ENCODE data around the gene ADGRE1. TPM values are rescaled to one million over a fixed set of nuclear protein-coding genes. Genes with fewer than 3 reads are reported as not detected.

ADGRE1 gene
- total RNA-seq, 4 donors from 2014 or later: not detected

- Histone ChIP-seq H3K9me3 (no peaks in the 10 kb centered on the region), H3K36me3 (no peaks in the 10 kb centered on the region), H3K4me1 (no peaks in the 10 kb centered on the region), H3K27ac (no peak overlapping the region), H3K27me3 (no peaks in the 10 kb centered on the region), H3K4me3 (replicated peaks in 1 of 3) (no peak overlapping the region)
- 75 to 83% methylated on average over 3 of the region's 3 CpGs for WGBS, 2 donors
- TF ChIP-seq POLR2A (IDR thresholded peaks at IDR 0.05) (no peak), CTCF (IDR thresholded peaks at IDR 0.05) (no peak)
- intact Hi-C loops (cut with DNase I): no loop called here
- DNase-seq: no peak
Observed at GRCh38 chr19:6979399-6979798, 92.0 kb downstream of the ADGRE1 start.

- Histone ChIP-seq H3K4me3 (replicated peaks in 1 of 3) (no peak overlapping the region), H3K9me3 (no peaks in the 10 kb centered on the region), H3K4me1 (no peaks in the 10 kb centered on the region), H3K27ac (no peak overlapping the region), H3K27me3 (no peaks in the 10 kb centered on the region), H3K36me3 (no peaks in the 10 kb centered on the region)
- intact Hi-C loops (cut with DNase I): no loop called here
- TF ChIP-seq POLR2A (IDR thresholded peaks at IDR 0.05) (no peak), CTCF (IDR thresholded peaks at IDR 0.05) (no peak)
- DNase-seq: no peak
Observed at GRCh38 chr19:6983448-6983847, 96.1 kb downstream of the ADGRE1 start.

GRCh38 chr19:6987850-6988249 is 100.5 kb downstream of the ADGRE1 start:
- 48 to 49% methylated on average over 4 of the region's 4 CpGs for WGBS, 2 donors

GRCh38 chr19:6988257-6988656 is 100.9 kb downstream of the ADGRE1 start:
- no peaks in the 10 kb centered on the region for H3K36me3 ChIP-seq
- TF ChIP-seq POLR2A (IDR thresholded peaks at IDR 0.05): no peak
- TF ChIP-seq CTCF (IDR thresholded peaks at IDR 0.05): no peak
- no peak overlapping the region for H3K27ac ChIP-seq
- intact Hi-C loops (cut with DNase I): no loop called here
- no peak overlapping the region for H3K4me3 ChIP-seq (replicated peaks in 1 of 3)
- no peak for DNase-seq
- no peaks in the 10 kb centered on the region for H3K9me3 ChIP-seq
- H3K27me3 ChIP-seq: no peaks in the 10 kb centered on the region
- no peaks in the 10 kb centered on the region for H3K4me1 ChIP-seq
- WGBS, 2 donors: 45 to 70% methylated on average over 3 of the region's 3 CpGs

More at GRCh38 chr19:6987850-6988249, 100.5 kb downstream of the ADGRE1 start:
- no peak for DNase-seq
- H3K27me3 ChIP-seq: no peaks in the 10 kb centered on the region
- no peaks in the 10 kb centered on the region for H3K36me3 ChIP-seq
- intact Hi-C loops (cut with DNase I): no loop called here
- no peak overlapping the region for H3K27ac ChIP-seq
- H3K9me3 ChIP-seq: no peaks in the 10 kb centered on the region
- TF ChIP-seq POLR2A (IDR thresholded peaks at IDR 0.05) (no peak), CTCF (IDR thresholded peaks at IDR 0.05) (no peak)
- H3K4me3 ChIP-seq (replicated peaks in 1 of 3): no peak overlapping the region
- no peaks in the 10 kb centered on the region for H3K4me1 ChIP-seq

Small RNA genes within 50 kb of the gene (small RNA-seq; reads per million reads assigned to genes)
- gene RF00017: not detected

Other genes with a start within 250 kb of the ADGRE1 start
- gene TNFSF14, start 217.4 kb upstream of the ADGRE1 start, total RNA-seq: 1 to 10 TPM in 1 of 4 donors, under 1 TPM in 2, not detected in 1; 0.54 to 1.1 (median 0.63) TPM
- 100 to 1,000 TPM; 126 to 631 (median 350) TPM for gene C3, start 166.9 kb upstream of the ADGRE1 start, total RNA-seq
- gene GPR108, start 150.0 kb upstream of the ADGRE1 start, total RNA-seq: 100 to 1,000 TPM in 3 of 4 donors, 10 to 100 TPM in 1; 87.9 to 152 (median 116) TPM
- 10 to 100 TPM; 48.9 to 65.8 (median 58.8) TPM for gene TRIP10, start 147.9 kb upstream of the ADGRE1 start, total RNA-seq
- 10 to 100 TPM; 14.1 to 27.4 (median 20.7) TPM for gene SH2D3A, start 120.1 kb upstream of the ADGRE1 start, total RNA-seq
- 1 to 10 TPM; 1.7 to 4.3 (median 2.6) TPM for gene VAV1, start 114.9 kb upstream of the ADGRE1 start, total RNA-seq
- gene MBD3L2B, start 133.9 kb downstream of the ADGRE1 start, total RNA-seq: not detected
- gene MBD3L5, start 143.0 kb downstream of the ADGRE1 start, total RNA-seq: not detected
- gene MBD3L4, start 152.6 kb downstream of the ADGRE1 start, total RNA-seq: not detected
- not detected for gene MBD3L2, start 161.7 kb downstream of the ADGRE1 start, total RNA-seq
- gene MBD3L3, start 171.1 kb downstream of the ADGRE1 start, total RNA-seq: not detected
- gene ZNF557, start 182.1 kb downstream of the ADGRE1 start, total RNA-seq: 10 to 100 TPM in 3 of 4 donors, 1 to 10 TPM in 1; 9.5 to 16.9 (median 13.7) TPM